ENCODE measurements around the gene BANK1. TPM values are rescaled to one million over a fixed set of nuclear protein-coding genes. Genes with fewer than 3 reads are reported as not detected.
A peak's percentile ranks its signal among the peaks of the same experiment; 100 is the strongest.

BANK1 gene
- total RNA-seq, 1 experiment from 2014 or later: 2.4 TPM

- no peak for TF ChIP-seq REST (IDR thresholded peaks at IDR 0.05; ENCODE audit: low read depth)
- no peak for TF ChIP-seq FOSL1 (IDR thresholded peaks at IDR 0.05; ENCODE audit: low read depth)
- TF ChIP-seq SP1 (IDR thresholded peaks at IDR 0.05; ENCODE audit: low read depth): no peak
These were observed 162.5 kb downstream of the BANK1 start (continued) for GRCh38 chr4:101952985-101953384.

GRCh38 chr4:101953949-101954348 is 163.4 kb downstream of the BANK1 start:
- Histone ChIP-seq H3K4me2 (ENCODE audit: low read length) (peak overlapping the region; percentile 67), H3K4me3 (replicated peaks in 1 of 2; ENCODE audit: low read depth in 1 of 2, low read length in 2 of 2) (peak overlapping the region in 1 of 2 experiments; percentile 24; a peak in 2 of 4 replicates), H4K20me1 (ENCODE audit: insufficient read depth) (no peaks in the 10 kb centered on the region), H3K9me2 (ENCODE audit: insufficient read depth) (no peaks in the 10 kb centered on the region; the same call in 1 of the 2 replicates), H3K9me3 (ENCODE audit: control insufficient read depth in 1 of 2, insufficient read depth in 1 of 2, low read depth in 1 of 2, low read length in 2 of 2) (no peaks in the 10 kb centered on the region), H3K79me2 (ENCODE audit: insufficient read depth, low read length) (no peaks in the 10 kb centered on the region), H2AFZ (ENCODE audit: low read depth, low read length, poor library complexity, severe bottlenecking) (peak overlapping the region; percentile 95), H3K4me1 (ENCODE audit: control insufficient read depth in 1 of 2, insufficient read depth in 2 of 2, low read length in 2 of 2) (peaks cover 6 to 27% of the 10 kb centered on the region in 2 experiments; a peak in 3 of 4 replicates), H3K9ac (ENCODE audit: low read length) (no peak overlapping the region), H3K27ac (ENCODE audit: low read depth, low read length) (no peak overlapping the region), H3K27me3 (ENCODE audit: insufficient read depth, low read length) (no peaks in the 10 kb centered on the region), H3K36me3 (ENCODE audit: control insufficient read depth in 1 of 2, insufficient read depth in 2 of 2, low read length in 2 of 2) (no peaks in the 10 kb centered on the region)
- TF ChIP-seq CTCF (IDR thresholded peaks at IDR 0.05 in 2 of 3, conservative IDR thresholded peaks at IDR 0.05 in 1 of 3; ENCODE audit: borderline replicate concordance in 1 of 3, insufficient read depth in 1 of 3, low read depth in 2 of 3, low read length in 2 of 3) (no peak), POLR2AphosphoS5 (IDR thresholded peaks at IDR 0.05; ENCODE audit: low read depth, low read length) (no peak), CBX3 (IDR thresholded peaks at IDR 0.05; ENCODE audit: low read depth) (no peak)
- CTCF ChIA-PET: no interaction called here
- no TSS peak for BruUV-seq (replicated peaks)
- ATAC-seq (peak; percentile 69), DNase-seq (ENCODE audit: low read depth, low spot score) (no peak)
- intact Hi-C loops (cut with micrococcal nuclease): no loop called here
- RAD21 ChIA-PET (ENCODE audit: low non-redundant PET in 1 of 2, low total read pairs in 2 of 2, uncharacterized antibody in 2 of 2, unreplicated experiment in 2 of 2): no interaction called here
- POLR2A ChIA-PET: no interaction called here

Data from HCT116 (cell line).